Activated CD4-positive, CD25-positive, alpha-beta regulatory T cell treated with anti-CD3 and anti-CD28 coated beads, Interleukin-2, amount 50 U/mL, for 72 hours (primary cell): ENCODE results near the gene CTSE.
"Not testable (repeated sequence)": the region's sequence is repeated elsewhere in the genome, so short reads cannot be mapped to it uniquely, and the experiment has no call there.

Experiments used
- DNase-seq: peaks from one replicate; pipeline ENCODE4 v3.0.0; 2021

The CTSE gene

DNA sequence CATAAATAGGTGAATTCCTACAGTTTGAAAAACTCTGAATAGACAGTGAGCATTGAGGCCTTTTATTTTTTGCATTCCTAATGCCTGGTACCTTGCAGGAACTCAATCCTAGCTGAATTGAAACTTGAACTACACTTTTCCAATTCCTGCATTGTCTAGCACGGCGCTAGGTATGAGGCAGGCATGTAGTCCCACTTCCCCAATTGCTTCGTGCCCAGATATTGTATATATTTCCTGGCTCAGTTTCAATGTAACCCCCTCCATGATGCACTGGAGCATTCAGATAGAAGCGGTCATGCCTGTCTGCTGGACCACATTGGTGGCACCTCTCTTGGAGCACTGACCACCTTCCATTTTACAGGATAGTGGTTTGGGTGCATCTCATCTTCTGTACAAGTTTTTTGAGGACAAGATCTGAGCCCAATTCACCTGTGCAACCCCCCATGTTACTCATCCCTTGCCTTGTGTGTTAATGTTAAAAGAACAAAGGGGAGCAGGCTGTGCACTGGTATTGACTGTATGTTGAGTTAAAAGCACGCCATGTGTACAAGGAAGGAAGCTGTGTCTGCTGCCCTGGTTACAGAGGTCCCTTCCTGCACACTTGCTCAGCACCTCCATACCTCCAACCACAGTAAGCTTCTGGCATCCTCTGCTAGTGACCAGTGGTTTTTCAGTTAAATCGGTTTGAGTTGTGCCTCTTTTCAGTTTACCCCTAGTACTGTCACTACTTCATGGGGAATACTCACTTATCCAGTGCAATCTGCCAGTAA is 10.5 kb downstream of the CTSE start:
- no peak for DNase-seq

- DNase-seq: peak; percentile 41
Observed at GRCh38 chr1:206012086-206012859, 11.4 kb downstream of the CTSE start.

GRCh38 chr1:206011057-206011456 is 12.6 kb downstream of the CTSE start:
- DNase-seq: no peak

GRCh38 chr1:206010060-206010459 is 13.6 kb downstream of the CTSE start:
- DNase-seq: no peak

GRCh38 chr1:206006946-206007345 is 16.7 kb downstream of the CTSE start:
- no peak for DNase-seq

DNA sequence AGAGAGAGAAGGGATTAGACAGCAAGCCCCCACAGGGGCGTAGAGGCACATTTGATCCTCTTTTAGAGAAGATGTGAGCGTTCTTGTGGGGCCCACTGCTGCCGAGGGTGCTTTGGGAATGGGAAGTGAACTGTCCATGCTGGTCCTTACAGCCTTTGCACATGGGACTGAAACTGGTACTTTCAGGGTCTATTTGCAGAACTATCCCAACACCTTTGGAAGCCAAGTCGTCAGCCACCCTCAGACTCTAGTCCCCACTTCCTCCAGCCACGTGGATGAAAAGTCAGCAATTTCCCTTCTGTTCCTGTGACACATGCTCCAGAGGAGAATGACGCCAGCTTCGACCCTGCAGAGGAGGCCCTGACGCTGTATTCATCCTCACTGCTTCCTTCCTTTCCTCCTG is 17.9 kb downstream of the CTSE start:
- DNase-seq: no peak

DNA sequence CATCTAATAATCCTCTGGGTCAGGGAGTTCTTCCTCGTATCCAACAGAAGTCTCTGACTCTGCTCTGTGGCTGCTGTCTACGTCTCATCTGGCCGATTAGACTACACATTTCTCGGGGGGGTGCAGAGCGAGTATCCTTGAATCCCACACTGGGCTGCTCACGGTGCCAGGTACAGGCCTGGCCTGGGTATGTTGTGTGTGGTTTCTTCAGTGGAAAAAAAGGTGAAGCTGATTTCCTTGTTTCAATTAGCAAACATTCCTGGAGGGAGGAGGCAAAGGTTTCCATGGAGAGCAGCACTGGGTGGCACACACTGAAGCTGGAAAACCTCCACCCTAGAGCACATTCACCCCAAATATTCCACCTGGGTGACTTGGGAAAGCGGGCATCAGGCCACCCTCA is 18.5 kb downstream of the CTSE start:
- no peak for DNase-seq

DNA sequence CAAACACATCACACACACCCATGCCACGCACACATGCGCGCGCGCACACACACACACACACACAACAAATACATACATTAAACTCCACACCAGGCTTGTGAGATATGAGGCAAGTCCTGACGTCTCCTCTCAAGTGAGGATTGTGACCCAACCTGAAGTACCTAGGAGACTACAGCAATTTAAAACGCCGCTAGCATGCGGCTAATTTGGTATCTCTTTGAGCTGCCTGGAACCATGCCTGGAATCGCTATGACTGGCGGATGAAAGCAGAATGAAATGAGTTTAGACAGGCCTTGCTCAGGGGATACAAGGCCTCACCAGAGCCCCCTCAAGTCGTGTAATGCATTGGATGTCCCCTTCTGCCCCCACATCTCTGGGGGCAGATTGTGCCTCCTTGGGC is 18.9 kb downstream of the CTSE start:
- no peak for DNase-seq

DNA sequence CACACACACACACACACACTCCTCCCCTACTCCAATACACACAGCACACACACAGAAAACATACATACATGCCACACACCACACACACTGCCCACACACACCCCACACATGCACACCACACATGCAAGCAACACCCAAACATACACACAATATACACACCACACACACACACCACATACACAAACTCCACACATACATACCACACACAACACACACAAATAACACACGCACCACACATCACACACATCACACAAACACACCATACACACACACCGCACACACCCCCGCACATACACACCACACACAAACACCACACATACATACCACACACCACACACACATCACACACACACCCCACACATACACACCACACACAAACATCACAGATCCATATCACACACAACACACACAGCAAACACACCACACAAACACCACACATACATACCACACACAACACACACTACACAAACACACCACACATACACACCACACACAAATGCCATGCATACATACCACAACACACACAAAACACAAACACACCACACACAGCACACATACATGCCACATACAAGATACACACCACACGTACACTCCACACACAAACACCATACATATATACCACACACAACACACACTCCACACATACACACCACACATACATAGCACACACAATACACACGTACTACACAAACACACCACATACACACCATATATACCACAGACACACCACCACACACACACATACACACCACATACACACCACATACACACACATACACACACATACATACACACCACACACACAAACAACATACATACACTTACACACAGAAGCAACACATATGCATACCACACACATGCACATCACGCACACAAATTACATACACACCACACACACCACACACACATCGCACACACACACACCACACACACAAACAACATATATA is 19.6 kb downstream of the CTSE start:
- DNase-seq: no peak

GRCh38 chr1:206002871-206003801 is 20.6 kb downstream of the CTSE start, which contains the start of gene RAB7B:
TSS of gene RAB7B (minus strand) at chr1:206003395. CDS start at chr1:205994135, 9,260 bp downstream.
- no peak for DNase-seq

DNA sequence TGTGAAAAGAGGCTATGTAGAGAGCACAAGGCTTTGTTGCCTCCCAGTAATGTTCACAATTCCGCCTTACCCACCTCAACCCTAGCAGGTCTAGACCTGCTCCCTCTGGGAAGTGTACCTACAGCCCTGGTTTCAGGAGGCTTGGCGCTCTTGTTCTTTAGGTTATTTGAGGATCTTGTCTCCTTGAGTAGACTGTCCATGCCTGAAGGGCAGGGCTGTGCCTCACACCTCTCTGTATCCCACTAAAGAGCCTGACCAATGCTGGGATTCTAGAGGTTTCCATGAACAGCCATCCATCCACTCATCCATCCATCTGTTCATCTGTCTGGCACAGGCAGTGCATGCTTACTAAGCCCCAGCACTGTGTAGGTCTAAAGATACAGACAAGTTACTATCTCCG is 21.5 kb downstream of the CTSE start:
- no peak for DNase-seq

- DNase-seq: no peak
Observed at GRCh38 chr1:206001476-206001888, 22.2 kb downstream of the CTSE start.

GRCh38 chr1:206000641-206001339 is 22.9 kb downstream of the CTSE start:
- no peak for DNase-seq

GRCh38 chr1:205998457-205999241 is 25.0 kb downstream of the CTSE start:
- DNase-seq: no peak

GRCh38 chr1:205996641-205997040 is 27.1 kb downstream of the CTSE start:
- DNase-seq: not testable (repeated sequence)

DNA sequence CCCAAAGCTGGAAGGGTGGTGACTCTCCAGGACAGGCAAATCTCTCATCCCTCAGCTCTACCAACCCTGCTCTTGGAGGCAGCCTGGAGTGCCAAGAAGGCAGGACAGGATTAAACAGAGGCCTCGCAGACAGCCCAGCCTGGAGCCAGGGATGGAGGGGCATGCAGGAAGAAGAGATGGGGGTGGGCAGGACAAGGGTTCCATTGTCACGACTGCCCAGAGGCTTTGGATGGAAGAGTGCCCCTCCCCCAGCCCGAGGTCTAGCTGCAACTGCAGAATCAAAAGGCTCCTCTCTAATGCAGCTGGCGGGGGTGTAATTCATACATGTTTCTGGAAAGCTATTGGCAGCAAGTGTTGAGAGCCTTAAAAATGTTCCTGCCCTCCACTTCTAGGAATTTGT is 29.3 kb downstream of the CTSE start:
- DNase-seq: no peak

DNA sequence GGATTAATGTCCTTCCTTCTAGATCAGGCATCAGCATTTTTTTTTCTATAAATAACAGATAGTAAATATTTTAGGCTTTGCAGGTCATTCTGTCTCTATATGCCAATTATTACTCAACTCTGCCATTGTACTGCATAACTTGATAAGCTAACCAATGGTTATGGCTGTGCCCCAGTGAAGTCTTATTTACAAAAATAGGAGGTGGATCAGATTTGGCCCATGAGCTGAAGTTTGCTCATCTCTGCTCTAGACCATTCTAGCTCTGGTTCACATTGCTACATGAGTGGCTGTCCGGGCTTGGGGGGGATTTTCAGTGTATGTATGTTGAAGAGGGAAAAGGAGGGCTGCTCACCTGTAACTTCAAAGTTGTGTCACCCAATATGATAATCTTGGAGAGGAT is 30.6 kb downstream of the CTSE start:
- DNase-seq: no peak

GRCh38 chr1:205992218-205992882 is 31.3 kb downstream of the CTSE start:
- DNase-seq: no peak

DNA sequence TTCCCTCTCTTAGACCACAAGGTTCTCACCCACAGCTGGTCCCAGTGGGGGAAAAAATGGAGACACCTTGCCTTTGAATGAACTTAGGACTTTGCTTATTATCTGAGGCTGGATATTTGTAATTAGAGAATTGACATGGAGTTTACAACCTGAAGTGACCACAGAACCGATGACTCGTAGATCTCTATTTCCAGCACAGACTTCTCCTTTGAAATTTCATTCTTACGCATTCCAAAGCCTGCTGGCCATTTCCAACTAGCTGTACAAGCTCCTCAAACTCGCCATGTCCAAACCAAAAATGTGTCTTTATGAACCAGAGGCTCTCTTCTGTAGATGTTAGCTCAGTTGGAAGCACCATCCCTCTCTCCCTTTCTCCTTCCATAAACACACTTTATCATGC is 32.5 kb downstream of the CTSE start:
- no peak for DNase-seq

DNA sequence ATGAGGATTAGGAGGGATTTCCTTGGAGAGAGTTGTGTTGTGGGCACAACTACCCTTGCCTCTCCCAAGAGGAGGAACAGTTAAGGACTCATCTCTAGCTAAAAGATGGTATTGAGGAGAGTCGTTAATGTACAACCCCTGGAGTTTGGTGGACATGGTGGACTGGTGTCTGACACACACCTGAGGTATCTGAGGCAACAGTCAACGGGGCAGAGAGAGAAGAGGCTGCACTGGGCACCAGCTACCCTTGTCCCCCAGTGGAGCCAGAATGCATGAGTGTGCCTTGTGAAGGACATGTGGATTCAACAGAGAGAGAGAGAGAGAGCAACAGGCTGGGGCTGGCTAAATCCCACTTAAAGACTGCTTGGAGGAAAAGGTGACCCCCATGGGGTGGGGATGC is 33.5 kb downstream of the CTSE start:
- DNase-seq: no peak
